Gastroesophageal sphincter (tissue), 3 donors: ENCODE data around the gene NEO1.

Experiments
- CTCF ChIP-seq, 4 experiments: fragments of 200-600 bp in 2 of 4; fragments of 450-650 bp in 2 of 4; sonication (generic) in 1 of 4; IDR thresholded peaks; one replicate each; pipeline ENCODE4 v1.5.1; 2017 to 2019; ENCODE audit warnings: antibody characterized with exemption in 4 of 4, mild to moderate bottlenecking in 2 of 4, moderate library complexity in 2 of 4
- POLR2A ChIP-seq, 2 donors: fragments of 450-650 bp; IDR thresholded peaks; one replicate each; pipeline ENCODE4 v1.6.1; 2017; ENCODE audit warnings: antibody characterized with exemption in 2 of 2, mild to moderate bottlenecking in 2 of 2, moderate library complexity in 1 of 2
- POLR2AphosphoS5 ChIP-seq: sonication (generic); formaldehyde crosslinking; IDR thresholded peaks from one replicate; pipeline ENCODE4 v1.6.1; 2017; ENCODE audit warnings: antibody characterized with exemption

GRCh38 chr15:73118055-73118454 lies 65.8 kb downstream of the NEO1 start:
- TF ChIP-seq CTCF (IDR thresholded peaks at IDR 0.05): no peak
- no peak for TF ChIP-seq POLR2A (IDR thresholded peaks at IDR 0.05)
- no peak for TF ChIP-seq POLR2AphosphoS5
